ENCODE results near the gene INO80.
"Not testable (repeated sequence)": the region's sequence is repeated elsewhere in the genome, so short reads cannot be mapped to it uniquely, and the experiment has no call there.

Gene INO80

DNA sequence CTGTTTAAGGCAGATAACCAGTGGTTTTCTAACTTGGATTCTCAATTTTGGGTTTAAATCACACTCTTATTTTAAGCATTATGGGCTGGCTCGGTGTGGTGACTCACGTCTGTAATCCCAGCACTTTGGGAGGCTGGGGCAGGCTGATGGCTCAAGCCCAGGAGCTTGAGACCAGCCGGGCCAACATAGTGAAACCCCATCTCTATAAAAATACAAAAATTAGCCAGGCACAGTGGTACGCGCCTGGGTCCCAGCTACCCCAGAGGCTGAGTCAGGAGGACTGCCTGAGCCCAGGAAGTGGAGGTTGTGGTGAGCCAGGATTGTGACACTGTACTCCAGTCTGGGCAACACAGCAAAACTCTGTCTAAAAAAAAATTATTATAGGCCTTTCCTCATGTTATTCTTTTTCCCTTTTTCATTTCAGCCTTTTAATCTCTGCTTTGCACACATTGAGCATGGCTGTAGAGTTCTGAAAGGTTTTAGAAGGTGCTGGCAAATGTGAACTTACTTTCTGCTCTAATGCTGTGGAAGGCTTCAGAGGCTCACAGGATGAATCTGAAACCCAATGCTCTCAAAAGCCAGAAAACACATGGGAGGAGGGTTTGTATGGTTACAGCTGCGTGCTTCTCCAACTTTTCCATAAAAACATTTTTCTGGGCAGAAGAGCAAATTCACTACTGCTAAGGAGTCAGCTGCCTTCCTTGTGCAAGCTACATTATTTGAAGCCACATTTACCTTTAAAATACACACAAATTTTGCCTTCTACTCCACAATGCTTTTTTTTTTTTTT lies 130.3 kb downstream of the INO80 start:
- no peaks in the 10 kb centered on the region for H3K27me3 Mint-ChIP-seq
- H3K36me3 Mint-ChIP-seq (ENCODE audit: low read depth) = peaks cover 68% of the 10 kb centered on the region

DNA sequence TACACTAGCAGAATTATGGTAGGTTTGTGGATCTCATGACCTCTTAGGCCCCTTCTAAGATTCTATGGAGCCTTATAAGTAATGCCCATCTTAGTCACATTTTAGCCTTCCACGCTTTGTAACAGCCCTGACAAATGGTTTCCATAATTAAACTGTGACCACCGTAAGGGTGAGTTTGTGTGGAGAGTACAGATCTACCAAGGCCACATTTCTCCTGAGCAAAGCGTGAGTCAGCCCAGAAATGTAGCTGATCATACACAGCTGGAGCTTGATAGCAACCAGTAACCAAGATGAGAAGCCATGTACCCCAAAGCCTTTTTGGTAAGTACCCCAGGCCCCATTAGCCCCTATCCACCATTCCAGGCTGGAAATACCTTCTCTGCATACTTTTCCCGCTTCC lies 131.1 kb downstream of the INO80 start:
- Mint-ChIP-seq H3K36me3 (ENCODE audit: low read depth) (peaks cover 66% of the 10 kb centered on the region), H3K9me3 (no peaks in the 10 kb centered on the region), H3K27ac (no peak overlapping the region), H3K4me1 (peaks cover 3% of the 10 kb centered on the region), H3K4me3 (no peak overlapping the region), H3K27me3 (no peaks in the 10 kb centered on the region)
- ATAC-seq (no peak), DNase-seq (no peak)

More for the DNA sequence above, 130.3 kb downstream of the INO80 start:
- Mint-ChIP-seq H3K27ac (no peak overlapping the region), H3K4me1 (peaks cover 11% of the 10 kb centered on the region), H3K9me3 (no peaks in the 10 kb centered on the region), H3K4me3 (no peak overlapping the region)
- ATAC-seq = no peak
- DNase-seq = no peak

DNA sequence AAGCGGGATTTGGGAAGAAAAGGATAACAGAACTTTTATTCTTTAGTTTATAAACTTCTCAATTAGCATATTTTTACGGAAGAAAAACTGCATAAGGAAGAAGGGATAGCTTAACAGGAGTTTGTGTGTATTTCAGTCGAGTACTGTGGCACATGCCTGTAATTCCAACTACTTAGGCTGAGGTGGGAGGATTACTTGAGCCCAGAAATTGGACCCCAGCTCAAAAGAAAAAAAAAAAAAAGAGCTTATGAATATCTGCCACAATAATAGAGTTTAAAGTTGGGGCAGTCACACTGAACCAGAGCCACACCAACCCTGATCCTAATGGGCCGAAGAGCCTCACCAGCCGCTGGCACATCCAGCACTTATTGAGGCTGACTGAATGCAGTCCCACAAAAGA lies 131.7 kb downstream of the INO80 start:
- ATAC-seq = no peak
- Mint-ChIP-seq H3K4me1 (no peaks in the 10 kb centered on the region), H3K4me3 (no peak overlapping the region), H3K36me3 (ENCODE audit: low read depth) (peaks cover 60% of the 10 kb centered on the region), H3K9me3 (no peaks in the 10 kb centered on the region), H3K27me3 (no peaks in the 10 kb centered on the region), H3K27ac (no peak overlapping the region)
- DNase-seq = no peak

DNA sequence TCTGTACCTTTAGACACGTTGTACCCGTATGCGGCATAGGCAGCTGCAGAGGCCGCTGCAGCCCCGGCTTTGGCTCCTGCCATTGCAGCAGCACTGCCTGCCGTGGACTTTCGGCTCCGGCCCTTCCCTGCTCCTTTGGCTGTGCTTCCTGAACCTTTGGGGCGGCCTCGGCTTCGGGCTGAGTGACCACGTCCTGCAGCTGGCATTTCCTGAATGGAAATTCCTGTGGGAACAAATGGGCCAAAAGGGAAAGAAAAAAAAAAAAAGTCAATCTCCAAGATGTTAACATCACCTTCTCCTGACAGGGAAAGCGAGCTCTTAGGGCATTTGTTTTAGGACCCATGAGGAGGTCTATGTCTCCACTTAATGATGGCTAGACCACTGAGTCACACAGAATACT lies 133.2 kb downstream of the INO80 start:
- Mint-ChIP-seq H3K27ac (no peak overlapping the region), H3K4me3 (no peak overlapping the region), H3K9me3 (no peaks in the 10 kb centered on the region), H3K36me3 (ENCODE audit: low read depth) (peaks cover 59% of the 10 kb centered on the region), H3K4me1 (no peaks in the 10 kb centered on the region), H3K27me3 (no peaks in the 10 kb centered on the region)
- ATAC-seq (no peak), DNase-seq (no peak)

DNA sequence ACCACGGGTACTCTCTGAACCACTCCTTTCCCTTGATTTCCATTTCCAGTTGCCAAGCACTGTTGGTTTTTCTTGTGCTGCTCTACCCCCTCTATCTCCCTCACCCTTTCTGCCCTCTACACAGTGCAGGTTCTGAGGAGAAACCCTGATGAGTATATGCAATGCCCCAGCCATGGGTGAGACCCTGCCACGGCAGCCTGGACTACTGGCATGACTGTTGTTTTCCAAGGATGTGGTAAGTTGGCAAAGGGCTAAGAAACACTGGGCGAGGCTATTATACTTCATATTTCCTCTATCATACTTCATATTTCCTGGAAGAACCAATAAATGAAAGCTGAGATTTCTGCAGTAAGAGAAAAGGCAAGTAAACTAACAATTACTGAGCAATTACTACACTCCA lies 134.9 kb downstream of the INO80 start:
- H3K4me1 Mint-ChIP-seq = no peaks in the 10 kb centered on the region
- H3K9me3 Mint-ChIP-seq = no peaks in the 10 kb centered on the region
- no peak for DNase-seq
- H3K36me3 Mint-ChIP-seq (ENCODE audit: low read depth) = peaks cover 51% of the 10 kb centered on the region
- H3K27ac Mint-ChIP-seq = no peak overlapping the region
- H3K4me3 Mint-ChIP-seq = no peak overlapping the region
- H3K27me3 Mint-ChIP-seq = no peaks in the 10 kb centered on the region
- no peak for ATAC-seq

DNA sequence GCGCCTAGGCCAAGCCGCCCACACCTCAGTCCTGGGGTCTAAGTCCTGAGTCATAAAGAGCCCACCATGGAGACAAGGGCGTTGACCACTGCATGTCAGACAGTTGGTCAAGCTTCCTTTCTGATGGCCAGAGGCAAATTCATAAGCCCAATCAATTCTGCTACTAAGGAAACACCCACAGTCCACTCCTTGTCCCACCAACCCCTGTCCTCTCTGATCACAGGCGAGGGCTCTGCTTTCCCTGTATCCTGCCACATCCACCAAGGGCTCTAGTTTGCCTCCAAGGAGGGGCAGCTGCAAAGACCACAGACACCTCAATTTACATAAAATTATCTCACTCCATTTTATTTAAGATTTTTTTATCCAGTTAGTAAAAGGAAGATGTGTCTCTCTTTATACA lies 137.5 kb downstream of the INO80 start:
- Mint-ChIP-seq H3K4me1 (no peaks in the 10 kb centered on the region), H3K4me3 (no peak overlapping the region), H3K27ac (no peak overlapping the region), H3K9me3 (no peaks in the 10 kb centered on the region), H3K36me3 (ENCODE audit: low read depth) (peaks cover 43% of the 10 kb centered on the region), H3K27me3 (no peaks in the 10 kb centered on the region)
- DNase-seq = no peak
- no peak for ATAC-seq

DNA sequence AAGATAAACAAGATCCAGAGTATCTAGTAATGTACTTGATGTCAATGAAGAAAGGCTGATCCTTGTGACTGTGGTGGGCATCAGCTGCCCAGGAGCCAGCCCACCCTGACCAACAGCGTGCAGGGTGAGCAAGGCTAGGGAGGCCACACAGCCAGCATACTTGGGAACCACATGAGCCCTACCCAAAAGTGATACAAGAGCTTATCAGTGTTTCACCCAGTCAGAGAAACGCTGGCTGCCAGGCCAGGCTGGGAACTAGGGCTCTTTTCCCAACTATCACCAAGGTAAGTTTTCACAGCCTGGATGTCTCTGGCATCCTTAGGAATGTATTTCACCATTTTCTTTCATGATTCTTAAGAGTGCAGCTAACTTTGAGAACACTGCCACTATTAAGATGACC lies 137.9 kb downstream of the INO80 start:
- ATAC-seq (no peak), DNase-seq (no peak)
- Mint-ChIP-seq H3K9me3 (no peaks in the 10 kb centered on the region), H3K27me3 (no peaks in the 10 kb centered on the region), H3K36me3 (ENCODE audit: low read depth) (peaks cover 38% of the 10 kb centered on the region), H3K4me3 (no peak overlapping the region), H3K27ac (no peak overlapping the region), H3K4me1 (no peaks in the 10 kb centered on the region)

DNA sequence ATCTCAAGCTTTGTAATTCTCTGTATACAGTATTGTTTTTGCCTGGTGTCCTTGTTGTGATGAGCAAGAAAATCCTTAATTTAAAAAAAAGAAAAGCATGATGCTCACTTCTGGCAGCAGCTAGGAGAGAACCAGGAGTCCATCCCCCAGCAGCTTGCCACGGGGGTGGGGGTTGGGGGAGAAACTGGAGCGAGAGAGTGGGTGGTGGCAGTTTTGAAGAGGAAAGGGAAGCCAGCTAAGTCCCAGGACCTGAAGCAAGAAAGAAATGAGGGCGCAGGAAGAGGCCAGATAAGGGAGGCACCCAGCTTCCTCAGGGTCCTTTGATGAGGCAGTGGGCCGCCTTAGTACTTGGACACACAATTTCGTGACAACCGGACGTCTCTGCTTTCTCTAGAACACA lies 139.3 kb downstream of the INO80 start:
- Mint-ChIP-seq H3K4me1 (no peaks in the 10 kb centered on the region), H3K27me3 (no peaks in the 10 kb centered on the region), H3K27ac (no peak overlapping the region), H3K9me3 (no peaks in the 10 kb centered on the region), H3K4me3 (no peak overlapping the region), H3K36me3 (ENCODE audit: low read depth) (peaks cover 27% of the 10 kb centered on the region)
- DNase-seq (no peak), ATAC-seq (no peak)

DNA sequence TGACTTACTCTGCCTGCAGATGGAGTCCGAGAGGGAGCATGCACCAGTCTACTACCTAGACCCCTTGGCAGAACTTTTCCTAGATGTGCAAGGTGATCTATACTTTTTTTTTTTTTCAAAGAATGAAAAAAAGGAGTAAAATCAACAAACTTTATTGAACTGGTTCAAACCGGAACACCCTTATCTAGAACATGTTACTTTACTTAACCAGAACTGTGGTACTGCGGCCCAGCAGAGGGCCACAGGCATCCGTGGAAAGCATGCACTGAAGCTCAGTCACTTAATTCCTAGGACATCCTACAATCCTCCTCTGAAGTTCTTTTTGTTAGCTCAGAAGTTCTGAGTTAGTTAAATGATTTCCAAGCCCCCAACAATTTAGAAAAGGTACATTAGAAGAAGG lies 141.2 kb downstream of the INO80 start:
- ATAC-seq = no peak
- Mint-ChIP-seq H3K4me1 (no peaks in the 10 kb centered on the region), H3K27ac (no peak overlapping the region), H3K27me3 (no peaks in the 10 kb centered on the region), H3K36me3 (ENCODE audit: low read depth) (peaks cover 13% of the 10 kb centered on the region), H3K4me3 (no peak overlapping the region), H3K9me3 (no peaks in the 10 kb centered on the region)
- no peak for DNase-seq

DNA sequence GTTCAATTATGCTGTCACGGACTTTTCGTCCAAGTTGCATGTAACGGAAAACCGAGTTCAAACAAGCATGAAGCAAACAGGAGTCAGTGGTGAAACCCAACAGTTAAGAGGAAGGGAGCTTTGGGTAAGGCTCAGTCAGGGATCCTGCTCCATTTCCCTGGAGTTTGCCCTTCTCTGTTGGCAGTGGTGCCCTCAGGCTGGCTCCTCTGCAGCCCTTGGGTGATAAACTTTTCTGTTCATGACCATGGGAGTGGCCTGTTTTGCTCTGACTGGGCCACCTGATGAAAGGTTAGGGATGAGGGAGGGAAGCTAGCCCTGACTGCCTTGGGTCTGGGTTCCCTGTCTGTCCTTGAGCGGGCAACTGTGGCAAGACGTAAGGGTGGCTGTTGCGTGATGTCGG lies 146.7 kb downstream of the INO80 start:
- H3K27me3 Mint-ChIP-seq = no peaks in the 10 kb centered on the region
- no peak for ATAC-seq
- no peak overlapping the region for H3K4me3 Mint-ChIP-seq

DNA sequence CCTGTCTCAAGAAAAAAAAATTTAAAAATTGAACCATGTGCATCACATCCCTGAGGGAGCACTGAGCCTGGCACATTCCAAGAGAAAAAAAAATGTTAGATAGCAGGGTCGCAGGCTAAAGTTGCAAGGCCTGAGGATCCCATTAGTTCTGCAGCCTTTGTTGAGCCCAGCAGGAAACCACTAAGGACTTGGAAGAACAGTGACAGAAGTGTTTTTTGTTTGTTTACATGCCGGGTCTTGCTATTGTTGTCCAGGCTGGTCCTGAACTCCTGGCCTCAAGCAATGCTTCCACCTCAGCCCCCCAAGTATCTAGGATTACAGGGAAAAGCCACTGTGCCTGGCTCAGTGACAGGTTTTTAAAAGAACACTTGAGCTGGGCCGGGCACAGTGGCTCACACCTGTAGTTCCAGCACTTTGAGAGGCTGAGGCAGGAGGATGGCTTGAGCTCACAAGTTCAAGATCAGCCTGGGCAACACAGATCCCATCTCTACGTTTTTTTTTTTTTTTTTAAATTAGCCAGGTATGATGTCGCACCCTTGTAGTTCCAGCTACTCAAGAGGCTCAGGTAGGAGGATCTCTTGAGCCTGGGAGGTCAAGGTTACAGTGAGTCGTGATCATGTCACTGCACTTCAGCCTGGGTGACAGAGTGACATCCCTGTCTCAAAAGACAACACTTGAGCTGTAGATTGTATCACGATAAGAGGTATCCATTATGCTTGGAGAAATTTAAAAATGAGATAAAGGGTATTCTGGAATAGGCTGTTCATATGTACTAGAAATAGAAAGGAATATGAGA lies 147.6 kb downstream of the INO80 start:
- DNase-seq (no peak), ATAC-seq (no peak)
- H3K27ac Mint-ChIP-seq = no peak overlapping the region
- H3K4me3 Mint-ChIP-seq = no peak overlapping the region
- no peaks in the 10 kb centered on the region for H3K27me3 Mint-ChIP-seq
- no peaks in the 10 kb centered on the region for H3K9me3 Mint-ChIP-seq
- no peaks in the 10 kb centered on the region for H3K36me3 Mint-ChIP-seq (ENCODE audit: low read depth)
- H3K4me1 Mint-ChIP-seq = no peaks in the 10 kb centered on the region

More for the DNA sequence above, 146.7 kb downstream of the INO80 start:
- Mint-ChIP-seq H3K9me3 (no peaks in the 10 kb centered on the region), H3K36me3 (ENCODE audit: low read depth) (no peaks in the 10 kb centered on the region), H3K27ac (no peak overlapping the region), H3K4me1 (no peaks in the 10 kb centered on the region)
- no peak for DNase-seq

DNA sequence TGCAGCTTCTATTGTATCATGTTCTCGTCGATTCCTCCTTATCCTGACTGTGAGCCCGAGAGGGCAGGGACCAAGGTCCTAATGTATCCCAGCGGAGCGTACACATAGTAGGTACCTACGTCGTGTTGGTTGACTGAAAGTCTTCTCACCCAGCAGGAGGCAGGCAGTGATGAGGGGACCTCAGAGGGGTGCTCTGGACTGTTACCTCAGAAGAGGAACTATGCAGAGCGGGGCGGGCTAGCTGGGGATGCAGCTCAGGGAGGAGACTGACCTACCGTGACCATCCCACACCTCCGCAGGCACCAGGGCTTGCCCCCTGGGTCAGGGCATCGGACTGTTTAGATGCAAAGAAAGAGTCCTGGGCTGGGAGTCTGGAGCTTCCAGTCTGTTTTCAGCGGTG lies 151.4 kb downstream of the INO80 start:
- ATAC-seq = no peak
- Mint-ChIP-seq H3K9me3 (no peaks in the 10 kb centered on the region), H3K4me3 (no peak overlapping the region)

DNA sequence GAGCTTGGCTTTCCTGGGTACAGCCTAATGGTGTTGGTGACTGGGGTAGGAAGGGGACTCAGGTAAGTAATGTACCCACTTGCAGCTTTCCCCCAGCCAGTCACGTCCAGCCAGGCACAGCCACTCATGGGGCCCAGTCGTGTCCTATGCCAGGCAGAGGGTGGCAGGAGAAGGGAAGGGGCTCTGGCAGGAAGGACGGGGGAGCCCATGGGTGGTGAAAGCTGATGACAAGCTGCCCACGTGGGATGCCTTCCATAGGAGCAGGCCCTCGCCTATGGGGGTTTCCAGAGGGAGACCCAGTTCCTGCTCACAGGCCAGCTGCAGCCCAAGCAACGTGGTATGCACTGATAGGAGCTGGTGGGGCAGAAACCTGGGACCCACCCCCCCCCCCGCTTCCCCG lies 152.1 kb downstream of the INO80 start:
- ATAC-seq = no peak
- peaks cover 4% of the 10 kb centered on the region for H3K4me1 Mint-ChIP-seq
- no peaks in the 10 kb centered on the region for H3K27me3 Mint-ChIP-seq
- no peak overlapping the region for H3K27ac Mint-ChIP-seq
- H3K4me3 Mint-ChIP-seq = no peak overlapping the region
- no peaks in the 10 kb centered on the region for H3K9me3 Mint-ChIP-seq
- no peaks in the 10 kb centered on the region for H3K36me3 Mint-ChIP-seq (ENCODE audit: low read depth)
- DNase-seq = no peak

More for the DNA sequence above, 151.4 kb downstream of the INO80 start:
- no peak overlapping the region for H3K27ac Mint-ChIP-seq
- no peaks in the 10 kb centered on the region for H3K36me3 Mint-ChIP-seq (ENCODE audit: low read depth)
- peaks cover 4% of the 10 kb centered on the region for H3K4me1 Mint-ChIP-seq
- DNase-seq = no peak
- no peaks in the 10 kb centered on the region for H3K27me3 Mint-ChIP-seq

DNA sequence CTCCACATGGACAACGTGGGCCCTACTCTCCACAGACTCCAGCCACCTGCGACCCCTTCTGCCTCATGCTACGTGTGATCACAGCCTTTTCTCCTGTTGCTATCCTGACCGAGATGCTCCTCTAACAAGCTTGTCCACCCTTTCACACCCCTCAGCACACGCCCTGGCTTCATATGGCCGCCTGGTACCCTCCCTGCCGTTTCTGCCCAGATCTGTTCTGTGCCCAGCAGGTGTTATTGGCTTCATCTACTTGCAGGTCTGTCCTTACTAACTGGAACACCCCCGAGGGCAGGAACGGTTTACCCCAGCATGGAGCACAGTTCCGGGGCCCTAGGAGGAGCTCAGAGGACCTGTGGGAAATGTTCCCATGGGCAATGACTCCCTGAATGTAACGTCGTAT lies 152.9 kb downstream of the INO80 start:
- H3K4me1 Mint-ChIP-seq = peaks cover 6% of the 10 kb centered on the region
- H3K36me3 Mint-ChIP-seq (ENCODE audit: low read depth) = no peaks in the 10 kb centered on the region
- ATAC-seq (no peak), DNase-seq (no peak)
- H3K9me3 Mint-ChIP-seq = no peaks in the 10 kb centered on the region
- no peak overlapping the region for H3K4me3 Mint-ChIP-seq
- no peak overlapping the region for H3K27ac Mint-ChIP-seq
- no peaks in the 10 kb centered on the region for H3K27me3 Mint-ChIP-seq

DNA sequence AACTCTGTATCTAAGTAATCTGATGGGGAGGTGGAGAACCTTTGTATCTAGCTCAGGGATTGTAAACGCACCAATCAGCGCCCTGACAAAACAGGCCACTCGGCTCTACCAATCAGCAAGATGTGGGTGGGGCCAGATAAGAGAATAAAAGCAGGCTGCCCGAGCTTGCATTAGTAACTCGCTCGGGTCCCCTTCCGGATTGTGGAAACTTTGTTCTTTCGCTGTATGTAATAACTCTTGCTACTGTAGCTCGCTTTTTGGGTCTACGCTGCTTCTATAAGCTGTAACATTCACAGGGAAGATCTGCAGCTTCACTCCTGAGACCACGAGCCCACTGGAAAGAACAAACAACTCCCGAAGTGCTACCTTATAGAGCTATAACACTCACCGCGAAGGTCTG lies 153.8 kb downstream of the INO80 start:
- H3K36me3 Mint-ChIP-seq (ENCODE audit: low read depth); ATAC-seq; H3K4me1 Mint-ChIP-seq; H3K27me3 Mint-ChIP-seq; DNase-seq; H3K9me3 Mint-ChIP-seq; H3K4me3 Mint-ChIP-seq; H3K27ac Mint-ChIP-seq: not testable (repeated sequence)

Measured in activated naive CD8-positive, alpha-beta T cell treated with anti-CD3 and anti-CD28 coated beads, Interleukin-2, amount 50 U/mL, for 24 hours (primary cell).